Left lung (tissue), 10 donors: ENCODE measurements around the gene OIT3. TPM values are rescaled to one million over a fixed set of nuclear protein-coding genes. Genes with fewer than 3 reads are reported as not detected.

Source experiments
- ATAC-seq: fragments of 200-7000 bp; cut with Tn5 transposase; one replicate; pipeline ENCODE4 v1.9.1; 2020; ENCODE audit warnings: moderate library complexity
- DNase-seq, 4 donors: peaks; one replicate each; pipeline ENCODE4 v3.0.0-alpha.2; 2013 to 2020
- H3K27ac ChIP-seq, 2 donors: fragments of 200-600 bp; sonication (generic) in 1 of 2; one replicate each; pipeline versions ENCODE4 v1.5.0 to v1.8.0; 2020 to 2021
- H3K27me3 ChIP-seq, 2 donors: fragments of 200-600 bp; sonication (generic) in 1 of 2; one replicate each; pipeline versions ENCODE4 v1.5.0 to v1.8.0; 2020 to 2021
- H3K36me3 ChIP-seq, 2 donors: fragments of 200-600 bp; sonication (generic) in 1 of 2; one replicate each; pipeline versions ENCODE4 v1.5.0 to v1.8.0; 2020 to 2021
- H3K4me1 ChIP-seq, 2 donors: fragments of 200-600 bp; one replicate each; pipeline ENCODE4 v1.8.0; 2021
- H3K4me3 ChIP-seq, 2 donors: fragments of 200-600 bp; sonication (generic) in 1 of 2; one replicate each; pipeline versions ENCODE4 v1.5.0 to v1.8.0; 2020 to 2021; ENCODE audit warnings: mild to moderate bottlenecking in 1 of 2
- H3K9me3 ChIP-seq, 2 donors: fragments of 200-600 bp; sonication (generic) in 1 of 2; one replicate each; pipeline versions ENCODE4 v1.5.0 to v1.8.0; 2020 to 2021
- CTCF ChIP-seq, 2 donors: fragments of 200-600 bp; sonication (generic) in 1 of 2; IDR thresholded peaks; one replicate each; pipeline versions ENCODE4 v1.5.0 to v1.8.0; 2021; ENCODE audit warnings: antibody characterized with exemption in 2 of 2
- intact Hi-C, 2 donors: fragments of 100-400 bp; cut with DNase I; formaldehyde crosslinking; loops; one replicate each; pipeline versions ENCODE4 v1.11.2 to v1.14.2; 2022
- polyA plus RNA-seq, 6 donors: library from polyadenylated mRNA; unstranded; fragments of 120-200 nt; gene quantifications; one replicate each; pipeline ENCODE4 v1.2.1, GENCODE V29; 2013; ENCODE audit not compliant: insufficient read length in 6 of 6
- total RNA-seq, 2 donors: library from RNA; stranded (reverse); fragmentation: NEBNext Ultra II Directional; extraction: Animal tissue kit (Norgen Biotek cat#: 25700); gene quantifications; one replicate each; pipeline ENCODE4 v1.2.1, GENCODE V29; 2021
- donor health status: DM: no; HTN: yes; CAD: no.
- donor health status: DM: no; HTN: no; CAD: no.

Gene OIT3
- total and polyA plus RNA-seq, 8 donors = 0.21 to 1.4 (median 1.00) TPM; not detected in 1

GRCh38 chr10:72930276-72930675, 36.7 kb downstream of the OIT3 start:
- no peak for TF ChIP-seq CTCF (IDR thresholded peaks at IDR 0.05)
- intact Hi-C loops = no loop called here
- Histone ChIP-seq H3K36me3 (no peaks in the 10 kb centered on the region), H3K27me3 (no peaks in the 10 kb centered on the region), H3K27ac (no peak overlapping the region), H3K4me1 (no peaks in the 10 kb centered on the region), H3K9me3 (no peaks in the 10 kb centered on the region), H3K4me3 (no peak overlapping the region)
- no peak for DNase-seq
- no peak for ATAC-seq

DNA sequence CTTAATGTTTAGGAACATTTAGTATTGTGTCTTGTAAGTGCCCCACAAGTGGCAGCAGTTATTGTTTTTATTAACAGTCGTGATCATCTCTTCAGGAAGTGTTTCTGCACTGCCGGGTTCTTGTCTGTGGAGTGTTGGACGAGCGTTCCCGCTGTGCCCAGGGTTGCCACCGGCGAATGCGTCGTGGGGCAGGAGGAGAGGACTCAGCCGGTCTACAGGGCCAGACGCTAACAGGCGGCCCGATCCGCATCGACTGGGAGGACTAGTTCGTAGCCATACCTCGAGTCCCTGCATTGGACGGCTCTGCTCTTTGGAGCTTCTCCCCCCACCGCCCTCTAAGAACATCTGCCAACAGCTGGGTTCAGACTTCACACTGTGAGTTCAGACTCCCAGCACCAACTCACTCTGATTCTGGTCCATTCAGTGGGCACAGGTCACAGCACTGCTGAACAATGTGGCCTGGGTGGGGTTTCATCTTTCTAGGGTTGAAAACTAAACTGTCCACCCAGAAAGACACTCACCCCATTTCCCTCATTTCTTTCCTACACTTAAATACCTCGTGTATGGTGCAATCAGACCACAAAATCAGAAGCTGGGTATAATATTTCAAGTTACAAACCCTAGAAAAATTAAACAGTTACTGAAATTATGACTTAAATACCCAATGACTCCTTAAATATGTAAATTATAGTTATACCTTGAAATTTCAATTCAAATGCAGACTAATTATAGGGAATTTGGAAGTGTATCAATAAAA, 38.9 kb downstream of the OIT3 start:
- ATAC-seq = no peak
- Histone ChIP-seq H3K9me3 (no peaks in the 10 kb centered on the region), H3K4me1 (no peaks in the 10 kb centered on the region), H3K36me3 (no peaks in the 10 kb centered on the region), H3K27me3 (no peaks in the 10 kb centered on the region), H3K4me3 (no peak overlapping the region), H3K27ac (no peak overlapping the region)
- intact Hi-C loops = no loop called here
- DNase-seq = peak in 1 of 4 donors; percentile 64
- TF ChIP-seq CTCF (IDR thresholded peaks at IDR 0.05) = no peak

GRCh38 chr10:72935361-72935760, 41.8 kb downstream of the OIT3 start:
- Histone ChIP-seq H3K27me3 (no peaks in the 10 kb centered on the region), H3K27ac (no peak overlapping the region), H3K9me3 (no peaks in the 10 kb centered on the region), H3K4me3 (no peak overlapping the region), H3K4me1 (no peaks in the 10 kb centered on the region), H3K36me3 (no peaks in the 10 kb centered on the region)
- no peak for ATAC-seq
- no peak for DNase-seq
- intact Hi-C loops = no loop called here
- no peak for TF ChIP-seq CTCF (IDR thresholded peaks at IDR 0.05)

DNA sequence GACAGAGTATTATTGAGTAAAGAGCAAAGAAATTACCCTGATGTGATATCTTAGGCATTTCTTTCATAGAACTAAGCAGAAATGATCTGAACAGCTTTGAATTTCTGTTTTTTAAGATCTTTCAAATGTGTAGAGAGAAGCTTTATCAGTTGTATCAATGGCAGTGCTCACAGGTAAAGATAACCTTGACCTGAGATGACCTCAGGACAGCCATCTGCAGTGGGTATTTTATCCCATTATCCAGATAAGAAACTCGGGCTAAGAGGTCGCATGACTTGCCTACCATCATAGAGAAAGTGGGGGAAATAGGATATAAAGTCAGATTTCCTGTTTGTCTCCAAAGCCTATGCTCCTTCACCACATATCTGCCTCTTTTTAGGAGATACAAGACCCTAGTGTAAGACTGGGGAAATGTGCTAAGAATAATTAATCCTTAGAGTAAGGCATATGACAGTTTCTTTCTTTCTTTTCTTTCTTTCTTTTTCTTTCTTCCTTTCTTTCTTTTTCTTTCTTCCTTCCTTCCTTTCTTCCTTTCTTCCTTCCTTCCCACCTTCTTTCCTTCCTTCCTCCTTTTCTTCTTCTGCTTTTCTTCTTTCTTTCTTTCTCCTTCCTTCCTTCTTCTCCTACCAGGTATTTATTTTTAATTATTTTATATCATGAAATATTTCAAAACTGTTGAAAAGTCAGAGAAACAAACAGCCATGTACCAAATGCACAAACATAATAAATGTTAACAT, 50.1 kb downstream of the OIT3 start:
- Histone ChIP-seq H3K27ac (no peak overlapping the region), H3K4me3 (no peak overlapping the region), H3K36me3 (no peaks in the 10 kb centered on the region), H3K27me3 (no peaks in the 10 kb centered on the region), H3K4me1 (no peaks in the 10 kb centered on the region), H3K9me3 (no peaks in the 10 kb centered on the region)
- ATAC-seq (no peak), DNase-seq (no peak)
- intact Hi-C loops = no loop called here
- no peak for TF ChIP-seq CTCF (IDR thresholded peaks at IDR 0.05)

DNA sequence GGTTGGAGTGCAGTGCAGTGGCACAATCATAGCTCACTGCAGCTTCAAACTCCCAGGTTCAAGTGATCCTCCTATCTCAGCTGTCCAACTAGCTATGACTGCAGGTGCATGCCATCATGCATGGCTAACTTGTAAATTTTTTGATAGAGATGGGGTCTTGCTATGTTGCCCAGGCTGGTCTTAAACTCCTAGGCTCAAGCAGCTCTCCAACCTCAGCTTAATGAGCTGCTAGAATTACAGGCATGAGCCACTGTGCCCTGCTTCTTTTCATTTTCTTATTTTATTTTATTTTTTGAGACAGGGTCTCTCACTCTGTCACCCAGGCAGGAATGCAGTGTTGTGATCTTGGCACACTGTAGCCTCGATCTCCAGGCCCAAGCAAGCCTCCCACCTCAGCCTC, 53.4 kb downstream of the OIT3 start:
- H3K4me1 ChIP-seq = no peaks in the 10 kb centered on the region
- DNase-seq (no peak), ATAC-seq (no peak)
- H3K9me3 ChIP-seq = no peaks in the 10 kb centered on the region
- intact Hi-C loops = no loop called here
- no peak for TF ChIP-seq CTCF (IDR thresholded peaks at IDR 0.05)
- no peaks in the 10 kb centered on the region for H3K36me3 ChIP-seq
- H3K4me3 ChIP-seq = no peak overlapping the region
- H3K27me3 ChIP-seq = no peaks in the 10 kb centered on the region
- no peak overlapping the region for H3K27ac ChIP-seq
